Keratinocyte (primary cell): ENCODE data around the gene PRDM7. TPM values are rescaled to one million over a fixed set of nuclear protein-coding genes. Genes with fewer than 3 reads are reported as not detected.

Experiments
- DNase-seq: peaks from one replicate; pipeline ENCODE4 v3.0.0-alpha.2; 2011; ENCODE audit warnings: low read depth, missing footprints, low spot score
- FAIRE-seq: peaks from 2 replicates; lab custom pipeline; 2011; peaks lifted over from hg19 to GRCh38; lab: Jason Lieb, UNC
- H2AFZ ChIP-seq: 2 replicates; pipeline ENCODE4 v1.6.0; 2012; ENCODE audit warnings: low read length, control low read depth, inconsistent platforms; ENCODE audit not compliant: control insufficient read depth
- H3K27ac ChIP-seq: 2 replicates; pipeline ENCODE4 v1.5.1; 2011; ENCODE audit warnings: low read length; ENCODE audit not compliant: control insufficient read depth, insufficient read depth
- H3K27me3 ChIP-seq: 3 replicates; pipeline ENCODE4 v1.6.0; 2011; ENCODE audit warnings: low read length; ENCODE audit not compliant: control insufficient read depth, insufficient read depth; ENCODE audit errors: extremely low read depth
- H3K36me3 ChIP-seq, 2 experiments: 2 replicates in 1 of 2; 3 replicates in 1 of 2; pipeline ENCODE4 v1.5.1; 2011; ENCODE audit warnings: low read length in 2 of 2, mild to moderate bottlenecking in 1 of 2; ENCODE audit not compliant: control insufficient read depth in 2 of 2, insufficient read depth in 2 of 2; ENCODE audit errors: extremely low read depth in 1 of 2
- H3K4me1 ChIP-seq: 3 replicates; pipeline ENCODE4 v1.5.1; 2011; ENCODE audit warnings: low read length; ENCODE audit not compliant: control insufficient read depth, insufficient read depth; ENCODE audit errors: extremely low read depth
- H3K4me2 ChIP-seq: 3 replicates; pipeline ENCODE4 v1.6.0; 2011; ENCODE audit warnings: low read depth, low read length; ENCODE audit not compliant: control insufficient read depth, insufficient read depth; ENCODE audit errors: extremely low read depth
- H3K4me3 ChIP-seq, 3 experiments: fragments of 200-600 bp in 1 of 3; sonication (generic) in 1 of 3; 2 replicates in 2 of 3; 3 replicates in 1 of 3; pipeline ENCODE4 v1.5.1; 2011 to 2016; ENCODE audit warnings: low read length in 3 of 3, mild to moderate bottlenecking in 3 of 3, control low read depth in 2 of 3, inconsistent platforms in 1 of 3, low read depth in 1 of 3, mixed read lengths in 1 of 3, mixed run types in 1 of 3, moderate library complexity in 1 of 3; ENCODE audit not compliant: control insufficient read depth in 2 of 3, insufficient read depth in 2 of 3; ENCODE audit errors: extremely low read depth in 1 of 3
- H3K79me2 ChIP-seq: 2 replicates; pipeline ENCODE4 v1.6.0; 2012; ENCODE audit warnings: low read length; ENCODE audit not compliant: control insufficient read depth, insufficient read depth
- H3K9ac ChIP-seq: 3 replicates; pipeline ENCODE4 v1.6.0; 2011; ENCODE audit warnings: low read length; ENCODE audit not compliant: control insufficient read depth, insufficient read depth; ENCODE audit errors: extremely low read depth
- H3K9me1 ChIP-seq: 3 replicates; pipeline ENCODE4 v1.6.0; 2011; ENCODE audit warnings: low read length; ENCODE audit not compliant: control insufficient read depth, insufficient read depth; ENCODE audit errors: extremely low read depth
- H3K9me3 ChIP-seq: 2 replicates; pipeline ENCODE4 v1.5.1; 2012; ENCODE audit warnings: low read depth, low read length; ENCODE audit not compliant: control insufficient read depth
- H4K20me1 ChIP-seq: 3 replicates; pipeline ENCODE4 v1.6.0; 2011; ENCODE audit warnings: low read length; ENCODE audit not compliant: control insufficient read depth, insufficient read depth; ENCODE audit errors: extremely low read depth
- EZH2 ChIP-seq: IDR thresholded peaks from one replicate; pipeline ENCODE4 v1.6.1; 2012; ENCODE audit warnings: inconsistent platforms, mild to moderate bottlenecking, low read length, moderate library complexity
- dilution Hi-C: fragments of 300-500 bp; cut with MboI; formaldehyde crosslinking; loops from one replicate; pipeline ENCODE4 v1.7.0; 2020; ENCODE audit warnings: low sequenced_read_pairs; ENCODE audit not compliant: extremely low pct_ligation_motif_present
- polyA plus RNA-seq, 5 experiments: library from polyadenylated mRNA; depleted of rRNA in 3 of 5; stranded (reverse) in 3 of 5; stranded (forward) in 1 of 5; unstranded in 1 of 5; fragments of >200 nt; gene quantifications; 1 replicate in 1 of 5; 2 replicates in 3 of 5; 3 replicates in 1 of 5; pipeline versions ENCODE4 v1.2.1 to v1.2.3, GENCODE V29; 2011 to 2012; ENCODE audit warnings: missing spikeins in 2 of 5, low read depth in 1 of 5, low replicate concordance in 1 of 5
- TF ChIP-seq, protein P1 (sequence below), 3 experiments: IDR thresholded peaks in 1 of 3; conservative IDR thresholded peaks in 1 of 3; optimal IDR thresholded peaks in 1 of 3; 2 replicates in 2 of 3; 3 replicates in 1 of 3; pipeline versions ENCODE3 to v1.5.1; 2011; ENCODE audit warnings: low read length in 3 of 3, mild to moderate bottlenecking in 3 of 3, moderate library complexity in 2 of 3, control low read depth in 1 of 3, inconsistent platforms in 1 of 3; ENCODE audit not compliant: insufficient read depth in 2 of 3; ENCODE audit errors: extremely low read depth in 1 of 3

The PRDM7 gene
- polyA plus RNA-seq, 1 donor (not counting 4 experiments of a cell fraction or from before 2014, with no cell fraction given), result not detected

DNA sequence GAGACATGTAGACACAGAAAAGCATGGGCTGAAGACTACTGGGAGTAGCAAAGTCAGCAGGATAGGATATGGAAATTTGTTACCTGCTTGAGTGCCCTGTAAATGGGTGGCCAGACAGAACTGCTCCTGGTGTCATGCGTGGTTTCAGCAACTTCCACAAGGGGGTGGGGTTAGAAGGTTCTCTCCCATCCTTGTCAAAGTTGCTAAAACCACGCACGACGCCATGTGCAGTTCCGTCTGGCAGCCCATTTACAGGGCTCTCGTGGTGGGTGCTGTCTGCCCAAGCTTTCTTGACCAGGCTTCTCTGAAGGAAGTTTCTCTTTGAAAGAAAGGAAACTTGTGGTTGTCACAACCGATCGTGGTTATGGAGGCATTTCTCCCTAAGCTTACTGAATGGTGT is 51.0 kb downstream of the PRDM7 start:
- H3K4me1 ChIP-seq, result peaks cover 4% of the 10 kb centered on the region
- dilution Hi-C loops, result no loop called here
- no peaks in the 10 kb centered on the region for H4K20me1 ChIP-seq
- no peak overlapping the region for H3K27ac ChIP-seq
- no peaks in the 10 kb centered on the region for H3K9me1 ChIP-seq
- peaks cover 0 to 9% of the 10 kb centered on the region in 2 experiments for H3K36me3 ChIP-seq
- no peak overlapping the region for H3K4me3 ChIP-seq
- TF ChIP-seq, protein P1, sequence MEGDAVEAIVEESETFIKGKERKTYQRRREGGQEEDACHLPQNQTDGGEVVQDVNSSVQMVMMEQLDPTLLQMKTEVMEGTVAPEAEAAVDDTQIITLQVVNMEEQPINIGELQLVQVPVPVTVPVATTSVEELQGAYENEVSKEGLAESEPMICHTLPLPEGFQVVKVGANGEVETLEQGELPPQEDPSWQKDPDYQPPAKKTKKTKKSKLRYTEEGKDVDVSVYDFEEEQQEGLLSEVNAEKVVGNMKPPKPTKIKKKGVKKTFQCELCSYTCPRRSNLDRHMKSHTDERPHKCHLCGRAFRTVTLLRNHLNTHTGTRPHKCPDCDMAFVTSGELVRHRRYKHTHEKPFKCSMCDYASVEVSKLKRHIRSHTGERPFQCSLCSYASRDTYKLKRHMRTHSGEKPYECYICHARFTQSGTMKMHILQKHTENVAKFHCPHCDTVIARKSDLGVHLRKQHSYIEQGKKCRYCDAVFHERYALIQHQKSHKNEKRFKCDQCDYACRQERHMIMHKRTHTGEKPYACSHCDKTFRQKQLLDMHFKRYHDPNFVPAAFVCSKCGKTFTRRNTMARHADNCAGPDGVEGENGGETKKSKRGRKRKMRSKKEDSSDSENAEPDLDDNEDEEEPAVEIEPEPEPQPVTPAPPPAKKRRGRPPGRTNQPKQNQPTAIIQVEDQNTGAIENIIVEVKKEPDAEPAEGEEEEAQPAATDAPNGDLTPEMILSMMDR (optimal IDR thresholded peaks at IDR 0.05 in 1 of 3, IDR thresholded peaks at IDR 0.05 in 1 of 3, conservative IDR thresholded peaks at IDR 0.05 in 1 of 3; ENCODE audit: extremely low read depth in 1 of 3, insufficient read depth in 2 of 3, low read length in 3 of 3), result no peak
- TF ChIP-seq EZH2, result no peak
- no peak for FAIRE-seq
- no peaks in the 10 kb centered on the region for H3K27me3 ChIP-seq
- H3K9ac ChIP-seq, result no peak overlapping the region
- peaks cover 5% of the 10 kb centered on the region for H3K79me2 ChIP-seq
- DNase-seq, result no peak
- no peak overlapping the region for H2AFZ ChIP-seq
- H3K9me3 ChIP-seq, result no peaks in the 10 kb centered on the region
- H3K4me2 ChIP-seq, result no peak overlapping the region

- peaks cover 0 to 4% of the 10 kb centered on the region in 2 experiments for H3K36me3 ChIP-seq
- peak overlapping the region; percentile 76 for H3K4me2 ChIP-seq
- H3K27ac ChIP-seq, result peak overlapping the region; percentile 42
- peaks cover 5% of the 10 kb centered on the region for H3K79me2 ChIP-seq
- H3K9me3 ChIP-seq, result no peaks in the 10 kb centered on the region
- peak overlapping the region; percentile 70 to 77 (median 76) for H3K4me3 ChIP-seq
- H2AFZ ChIP-seq, result peak overlapping the region; percentile 11
- no peak for TF ChIP-seq EZH2
- TF ChIP-seq, protein P1 (optimal IDR thresholded peaks at IDR 0.05 in 1 of 3, IDR thresholded peaks at IDR 0.05 in 1 of 3, conservative IDR thresholded peaks at IDR 0.05 in 1 of 3; ENCODE audit: extremely low read depth in 1 of 3, insufficient read depth in 2 of 3, low read length in 3 of 3), result no peak
- H3K4me1 ChIP-seq, result peaks cover 9% of the 10 kb centered on the region
- H3K9me1 ChIP-seq, result no peaks in the 10 kb centered on the region
- dilution Hi-C loops, result no loop called here
- FAIRE-seq, result no peak
- peak overlapping the region; percentile 81 for H3K9ac ChIP-seq
- no peaks in the 10 kb centered on the region for H4K20me1 ChIP-seq
- peaks cover 11% of the 10 kb centered on the region for H3K27me3 ChIP-seq
- no peak for DNase-seq
Measured at GRCh38 chr16:90023078-90023447, 54.1 kb downstream of the PRDM7 start.
